Breast epithelium (tissue), 3 donors: Measurements from ENCODE around the gene MTFR2.

ENCODE experiments used
- POLR2AphosphoS5 ChIP-seq, 3 donors: sonication (generic); formaldehyde crosslinking; IDR thresholded peaks; one replicate each; pipeline ENCODE4 v1.6.1; 2017; ENCODE audit warnings: antibody characterized with exemption in 3 of 3
- TF ChIP-seq, protein P1 (sequence below), 3 donors: fragments of 450-650 bp; IDR thresholded peaks; one replicate each; pipeline ENCODE4 v1.5.1; 2016 to 2017; ENCODE audit warnings: antibody characterized with exemption in 3 of 3, mild to moderate bottlenecking in 3 of 3, moderate library complexity in 3 of 3

- TF ChIP-seq, protein P1, sequence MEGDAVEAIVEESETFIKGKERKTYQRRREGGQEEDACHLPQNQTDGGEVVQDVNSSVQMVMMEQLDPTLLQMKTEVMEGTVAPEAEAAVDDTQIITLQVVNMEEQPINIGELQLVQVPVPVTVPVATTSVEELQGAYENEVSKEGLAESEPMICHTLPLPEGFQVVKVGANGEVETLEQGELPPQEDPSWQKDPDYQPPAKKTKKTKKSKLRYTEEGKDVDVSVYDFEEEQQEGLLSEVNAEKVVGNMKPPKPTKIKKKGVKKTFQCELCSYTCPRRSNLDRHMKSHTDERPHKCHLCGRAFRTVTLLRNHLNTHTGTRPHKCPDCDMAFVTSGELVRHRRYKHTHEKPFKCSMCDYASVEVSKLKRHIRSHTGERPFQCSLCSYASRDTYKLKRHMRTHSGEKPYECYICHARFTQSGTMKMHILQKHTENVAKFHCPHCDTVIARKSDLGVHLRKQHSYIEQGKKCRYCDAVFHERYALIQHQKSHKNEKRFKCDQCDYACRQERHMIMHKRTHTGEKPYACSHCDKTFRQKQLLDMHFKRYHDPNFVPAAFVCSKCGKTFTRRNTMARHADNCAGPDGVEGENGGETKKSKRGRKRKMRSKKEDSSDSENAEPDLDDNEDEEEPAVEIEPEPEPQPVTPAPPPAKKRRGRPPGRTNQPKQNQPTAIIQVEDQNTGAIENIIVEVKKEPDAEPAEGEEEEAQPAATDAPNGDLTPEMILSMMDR (IDR thresholded peaks at IDR 0.05), result no peak
- no peak for TF ChIP-seq POLR2AphosphoS5 (IDR thresholded peaks at IDR 0.05)
Observed at GRCh38 chr6:136184738-136185137, 65.4 kb downstream of the MTFR2 start.
